ENCODE data around the gene IFNL4.

- TF ChIP-seq EZH2phosphoT487 (IDR thresholded peaks at IDR 0.05; ENCODE audit: insufficient read depth, low read depth) (no peak), EZH2 (IDR thresholded peaks at IDR 0.05; ENCODE audit: insufficient read depth, poor library complexity, severe bottlenecking) (no peak)
Measured at GRCh38 chr19:39282021-39282420, 33.4 kb upstream of the IFNL4 start.

Measured in GM23248 (cell line).